CD14-positive monocyte (primary cell): ENCODE measurements around the gene RAX2. TPM values are rescaled to one million over a fixed set of nuclear protein-coding genes. Genes with fewer than 3 reads are reported as not detected.
A peak's percentile ranks its signal among the peaks of the same experiment; 100 is the strongest.

Experiments used
- DNase-seq, 3 donors: peaks; one replicate each; pipeline ENCODE4 v3.0.0-alpha.2; 2011 to 2022
- H2AFZ ChIP-seq: 2 replicates; pipeline ENCODE4 v1.6.0; 2012; ENCODE audit warnings: mild to moderate bottlenecking, low read depth, low read length, inconsistent platforms; ENCODE audit not compliant: insufficient read depth, poor library complexity, severe bottlenecking
- H3K27ac ChIP-seq, 2 donors: 1 replicate in 1 of 2; 2 replicates in 1 of 2; pipeline ENCODE4 v1.5.1; 2012 to 2013; ENCODE audit warnings: low read length in 2 of 2, control low read depth in 1 of 2, inconsistent platforms in 1 of 2, low read depth in 1 of 2, mild to moderate bottlenecking in 1 of 2
- H3K27me3 ChIP-seq, 2 donors: one replicate each; pipeline versions ENCODE4 v1.6.0 to v1.6.1; 2011 to 2013; ENCODE audit warnings: low read length in 2 of 2; ENCODE audit not compliant: control insufficient read depth in 2 of 2, insufficient read depth in 2 of 2
- H3K36me3 ChIP-seq, 2 donors: replicated peaks in 1 of 2; 1 replicate in 1 of 2; 2 replicates in 1 of 2; pipeline versions ENCODE4 v1.5.1 to v1.6.1; 2012 to 2013; ENCODE audit warnings: low read length in 2 of 2, control low read depth in 1 of 2, inconsistent platforms in 1 of 2, mild to moderate bottlenecking in 1 of 2; ENCODE audit not compliant: insufficient read depth in 2 of 2, control insufficient read depth in 1 of 2
- H3K4me1 ChIP-seq, 2 donors: 1 replicate in 1 of 2; 2 replicates in 1 of 2; pipeline versions ENCODE4 v1.5.1 to v1.6.1; 2012 to 2013; ENCODE audit warnings: low read length in 2 of 2, control low read depth in 1 of 2, inconsistent platforms in 1 of 2, mild to moderate bottlenecking in 1 of 2, moderate library complexity in 1 of 2; ENCODE audit not compliant: insufficient read depth in 2 of 2, control insufficient read depth in 1 of 2
- H3K4me2 ChIP-seq: replicated peaks from 2 replicates; pipeline ENCODE3; 2012; ENCODE audit warnings: low read length, moderate library complexity, mild to moderate bottlenecking; ENCODE audit not compliant: poor library complexity, severe bottlenecking; ENCODE audit errors: extremely low read depth
- H3K4me3 ChIP-seq, 3 experiments: fragments of 200-600 bp in 1 of 3; sonication (generic) in 1 of 3; replicated peaks in 1 of 3; 1 replicate in 2 of 3; 2 replicates in 1 of 3; pipeline ENCODE4 v1.5.1; 2011 to 2013; ENCODE audit warnings: low read length in 3 of 3, mild to moderate bottlenecking in 3 of 3, control low read depth in 2 of 3, low read depth in 2 of 3, inconsistent platforms in 1 of 3, moderate library complexity in 1 of 3
- H3K79me2 ChIP-seq: 2 replicates; pipeline ENCODE4 v1.6.0; 2012; ENCODE audit warnings: mild to moderate bottlenecking, control low read depth, inconsistent platforms, low read length, moderate library complexity; ENCODE audit not compliant: insufficient read depth
- H3K9ac ChIP-seq: 2 replicates; pipeline ENCODE4 v1.6.0; 2017; ENCODE audit warnings: low read length, mild to moderate bottlenecking; ENCODE audit not compliant: insufficient read depth, poor library complexity, severe bottlenecking
- H3K9me3 ChIP-seq, 2 donors: replicated peaks in 1 of 2; 1 replicate in 1 of 2; 2 replicates in 1 of 2; pipeline versions ENCODE4 v1.5.1 to v1.6.1; 2012 to 2013; ENCODE audit warnings: low read length in 2 of 2, control low read depth in 1 of 2; ENCODE audit not compliant: control insufficient read depth in 1 of 2, insufficient read depth in 1 of 2
- H4K20me1 ChIP-seq: 2 replicates; pipeline ENCODE4 v1.6.0; 2012; ENCODE audit warnings: mild to moderate bottlenecking, low read length, control low read depth, moderate library complexity; ENCODE audit not compliant: insufficient read depth
- H3K27ac Mint-ChIP-seq, 7 donors: one replicate each; pipeline ENCODE4 v1.8.0; 2020; ENCODE audit warnings: mild to moderate bottlenecking in 7 of 7, mixed read lengths in 7 of 7, moderate library complexity in 6 of 7, inconsistent platforms in 2 of 7
- H3K27me3 Mint-ChIP-seq, 3 donors: one replicate each; pipeline ENCODE4 v1.8.0; 2021 to 2022; ENCODE audit warnings: low read depth in 3 of 3, mild to moderate bottlenecking in 3 of 3, mixed read lengths in 3 of 3, moderate library complexity in 3 of 3, inconsistent platforms in 1 of 3
- H3K36me3 Mint-ChIP-seq, 2 donors: one replicate each; pipeline ENCODE4 v1.8.0; 2020; ENCODE audit warnings: mixed read lengths in 2 of 2, inconsistent platforms in 1 of 2, mild to moderate bottlenecking in 1 of 2
- H3K4me1 Mint-ChIP-seq: one replicate; pipeline ENCODE4 v1.8.0; 2020; ENCODE audit warnings: mild to moderate bottlenecking, mixed read lengths
- H3K4me3 Mint-ChIP-seq, 2 donors: one replicate each; pipeline ENCODE4 v1.8.0; 2020; ENCODE audit warnings: mild to moderate bottlenecking in 2 of 2, mixed read lengths in 2 of 2, moderate library complexity in 1 of 2
- H3K9me3 Mint-ChIP-seq, 7 donors: one replicate each; pipeline ENCODE4 v1.8.0; 2020 to 2022; ENCODE audit warnings: mixed read lengths in 7 of 7, mild to moderate bottlenecking in 6 of 7, moderate library complexity in 6 of 7, inconsistent platforms in 2 of 7
- WGBS: methylation state at CpG from one replicate; pipeline ENCODE4 v1.1.5; 2013; ENCODE audit warnings: missing lambda C conversion rate; ENCODE audit not compliant: insufficient coverage; 5-methylcytosine and 5-hydroxymethylcytosine counted together
- intact Hi-C, 2 donors: fragments of 100-400 bp; cut with micrococcal nuclease; formaldehyde crosslinking; loops; one replicate each; pipeline versions ENCODE4 v1.15.0 to v1.15.1; 2023
- polyA minus RNA-seq: library from RNA; depleted of rRNA, polyadenylated mRNA; stranded (reverse); fragments of >200 nt; gene quantifications from 2 replicates; pipeline ENCODE4 v1.2.3, GENCODE V29; 2012
- polyA plus RNA-seq, 3 donors: library from polyadenylated mRNA; depleted of rRNA in 1 of 3; unstranded in 2 of 3; stranded (reverse) in 1 of 3; fragments of 300-500 nt in 2 of 3; fragments of >200 nt in 1 of 3; fragmentation: Illumina TruSeq in 2 of 3; gene quantifications; 1 replicate in 2 of 3; 2 replicates in 1 of 3; pipeline ENCODE4 v1.2.3, GENCODE V29; 2012 to 2021
- total RNA-seq, 12 experiments: library from RNA in 1 of 12; stranded (reverse) in 1 of 12; fragments of 120-200 nt in 1 of 12; gene quantifications; one replicate each; pipeline ENCODE4 v1.2.4 and lab custom pipeline; 2013 to 2026; ENCODE audit warnings: mixed read lengths in 6 of 12, inconsistent platforms in 1 of 12
- TF ChIP-seq, protein P1 (sequence below): fragments of 200-600 bp; IDR thresholded peaks from one replicate; pipeline ENCODE4 v1.8.0; 2022; ENCODE audit warnings: antibody characterized with exemption, mild to moderate bottlenecking

The RAX2 gene
- total RNA-seq (2013): not detected
- polyA plus RNA-seq: not detected
- polyA minus RNA-seq: not detected in 2 replicates
- 0 to 0.17 (median 0) reads per million in 11 experiments for total RNA-seq (lab: John Stamatoyannopoulos, UW)

DNA sequence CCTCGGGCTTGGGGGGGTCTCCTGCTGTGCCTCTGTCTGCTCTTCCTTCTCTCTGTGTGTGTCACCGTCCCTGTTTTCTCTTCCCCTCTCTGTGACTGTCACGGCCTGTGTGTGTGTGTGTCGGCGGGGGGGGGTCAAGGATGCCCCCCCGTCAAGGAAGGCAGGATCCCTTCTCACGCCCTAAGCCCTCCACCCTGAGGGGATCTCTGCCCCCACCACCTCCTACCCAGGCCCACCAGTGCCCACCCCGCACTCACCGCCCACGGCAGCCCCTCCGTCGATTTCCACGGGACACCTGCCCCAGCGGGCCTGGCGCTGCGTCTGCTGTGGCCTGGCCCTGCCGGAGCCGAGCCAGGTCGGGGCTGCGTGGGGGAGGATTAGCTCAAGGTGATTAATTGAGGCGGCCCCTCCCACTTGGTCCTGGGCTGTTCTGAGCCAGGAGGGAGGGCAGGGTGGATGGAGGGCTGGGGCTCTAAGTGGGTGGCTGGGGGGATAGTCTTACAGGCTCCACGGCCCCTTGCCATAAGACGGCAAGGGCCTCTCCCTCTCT, at the start of gene RAX2:
TSS of gene RAX2 (minus strand) at position 323 of the 550 bp plus-strand sequence. CDS start 486 bp downstream, outside the sequence.
- no peak for DNase-seq
- H3K27me3 Mint-ChIP-seq: peaks cover 0 to 12% (median 1%) of the 10 kb centered on the region in 3 donors

DNA sequence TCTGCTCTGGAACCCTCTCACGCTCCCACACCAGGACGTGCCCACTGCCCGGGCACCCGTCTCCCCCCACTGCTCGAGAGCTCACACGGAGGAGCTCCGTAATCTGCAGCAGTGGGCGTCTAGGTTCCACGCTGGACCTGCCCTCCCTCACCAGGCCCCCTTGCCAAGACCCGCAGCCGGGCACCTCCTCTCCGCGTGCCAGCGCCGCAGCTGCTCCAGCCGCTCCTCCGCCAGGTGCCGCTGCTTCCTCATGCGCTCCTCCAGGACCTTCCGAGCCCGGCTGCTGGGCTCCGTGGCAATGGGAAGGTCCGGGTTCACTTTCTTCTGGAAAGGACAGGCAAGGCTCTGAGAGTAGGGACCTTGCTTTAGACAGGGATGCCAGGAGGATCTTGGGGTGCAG, 49.1 kb upstream of the RAX2 start:
- Mint-ChIP-seq H3K4me1 (peaks cover 14% of the 10 kb centered on the region), H3K9me3 (peaks cover 0 to 3% (median 0%) of the 10 kb centered on the region in 7 donors), H3K27ac (no peak overlapping the region), H3K4me3 (no peak overlapping the region), H3K27me3 (peaks cover 9 to 22% (median 14%) of the 10 kb centered on the region in 3 donors), H3K36me3 (no peaks in the 10 kb centered on the region)
- Histone ChIP-seq H3K36me3 (no peaks in the 10 kb centered on the region), H3K4me1 (peaks cover 8 to 18% of the 10 kb centered on the region in 2 donors), H3K27me3 (no peaks in the 10 kb centered on the region), H3K4me2 (no peak overlapping the region), H2AFZ (no peak overlapping the region), H4K20me1 (no peaks in the 10 kb centered on the region), H3K9me3 (no peaks in the 10 kb centered on the region), H3K4me3 (no peak overlapping the region), H3K79me2 (no peaks in the 10 kb centered on the region), H3K27ac (no peak overlapping the region), H3K9ac (no peak overlapping the region)
- TF ChIP-seq, protein P1, sequence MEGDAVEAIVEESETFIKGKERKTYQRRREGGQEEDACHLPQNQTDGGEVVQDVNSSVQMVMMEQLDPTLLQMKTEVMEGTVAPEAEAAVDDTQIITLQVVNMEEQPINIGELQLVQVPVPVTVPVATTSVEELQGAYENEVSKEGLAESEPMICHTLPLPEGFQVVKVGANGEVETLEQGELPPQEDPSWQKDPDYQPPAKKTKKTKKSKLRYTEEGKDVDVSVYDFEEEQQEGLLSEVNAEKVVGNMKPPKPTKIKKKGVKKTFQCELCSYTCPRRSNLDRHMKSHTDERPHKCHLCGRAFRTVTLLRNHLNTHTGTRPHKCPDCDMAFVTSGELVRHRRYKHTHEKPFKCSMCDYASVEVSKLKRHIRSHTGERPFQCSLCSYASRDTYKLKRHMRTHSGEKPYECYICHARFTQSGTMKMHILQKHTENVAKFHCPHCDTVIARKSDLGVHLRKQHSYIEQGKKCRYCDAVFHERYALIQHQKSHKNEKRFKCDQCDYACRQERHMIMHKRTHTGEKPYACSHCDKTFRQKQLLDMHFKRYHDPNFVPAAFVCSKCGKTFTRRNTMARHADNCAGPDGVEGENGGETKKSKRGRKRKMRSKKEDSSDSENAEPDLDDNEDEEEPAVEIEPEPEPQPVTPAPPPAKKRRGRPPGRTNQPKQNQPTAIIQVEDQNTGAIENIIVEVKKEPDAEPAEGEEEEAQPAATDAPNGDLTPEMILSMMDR: no peak
- 95% methylated on average over 22 of the region's 23 CpGs for WGBS
- DNase-seq: no peak
- intact Hi-C loops: loop anchor here (5.0 kb wide), 2 partner anchors 59 to 154 kb away; partner anchors contain the start of genes APBA3 (in 1 of the 2) and MRPL54 (in 1 of the 2)

More for the DNA sequence above, at the start of gene RAX2:
- Histone ChIP-seq H4K20me1 (peaks cover 10% of the 10 kb centered on the region), H2AFZ (no peak within 1 kb of the TSS), H3K4me3 (no peak within 1 kb of the TSS), H3K27me3 (no peaks in the 10 kb centered on the region), H3K27ac (no peak within 1 kb of the TSS), H3K79me2 (no peaks in the 10 kb centered on the region), H3K4me1 (no peaks in the 10 kb centered on the region), H3K4me2 (no peak within 1 kb of the TSS), H3K9ac (no peak within 1 kb of the TSS), H3K9me3 (no peaks in the 10 kb centered on the region), H3K36me3 (peaks cover 28 to 30% of the 10 kb centered on the region in 2 donors)
- intact Hi-C loops: no loop called here
- H3K27ac Mint-ChIP-seq: peak within 1 kb of the TSS in 1 of 7 donors; percentile 17
- TF ChIP-seq, protein P1: no peak
- 73% methylated on average over 17 of the region's 23 CpGs for WGBS
- H3K36me3 Mint-ChIP-seq: peaks cover 11 to 31% of the 10 kb centered on the region in 2 donors
- H3K4me1 Mint-ChIP-seq: no peaks in the 10 kb centered on the region
- peaks cover 0 to 3% (median 1%) of the 10 kb centered on the region in 7 donors for H3K9me3 Mint-ChIP-seq
- H3K4me3 Mint-ChIP-seq: no peak within 1 kb of the TSS
